HepG2 (cell line): ENCODE results near the gene BICRAL. TPM values are rescaled to one million over a fixed set of nuclear protein-coding genes. Genes with fewer than 3 reads are reported as not detected.

Source experiments
- ATAC-seq: fragments of 200-7000 bp; cut with Tn5 transposase; 3 replicates; pipeline ENCODE4 v1.9.1; 2020; ENCODE audit warnings: mild to moderate bottlenecking, moderate library complexity
- BruUV-seq: library from RNA; stranded (reverse); fragments of 400-500 nt; replicated peaks from 2 replicates; lab custom pipeline; 2021; lab: Mats Ljungman, UMichigan
- CTCF ChIA-PET: fragments of 300-600 bp; formaldehyde crosslinking; extraction: SDS; loops from one replicate; lab custom pipeline; 2021; ENCODE audit warnings: low total read pairs, inconsistent platforms, low intra/inter-chr PET ratio; lab: Yijun Ruan, JAX
- POLR2A ChIA-PET: fragments of 350-600 bp; sonication (Branson Sonifier 250); formaldehyde crosslinking; loops from one replicate; lab custom pipeline; 2020; ENCODE audit warnings: antibody characterized with exemption, inconsistent platforms; lab: Yijun Ruan, JAX
- DNase-seq: peaks from one replicate; pipeline ENCODE4 v3.0.0-alpha.2; 2015; ENCODE audit warnings: low spot score
- FAIRE-seq: peaks from 3 replicates; lab custom pipeline; 2011; peaks lifted over from hg19 to GRCh38; lab: Jason Lieb, UNC
- H2AFZ ChIP-seq: one replicate; pipeline ENCODE4 v1.6.1; 2011; ENCODE audit warnings: low read length, inconsistent platforms
- H3K27ac ChIP-seq: fragments of 300-600 bp; 3 replicates; pipeline ENCODE4 v1.8.0; 2011; ENCODE audit warnings: mixed run types, mild to moderate bottlenecking, mixed read lengths, low read length, inconsistent platforms; ENCODE audit not compliant: insufficient read depth; ENCODE audit errors: extremely low read length
- H3K27me3 ChIP-seq, 2 experiments: fragments of 200-600 bp in 1 of 2; 2 replicates in 1 of 2; 3 replicates in 1 of 2; pipeline versions ENCODE4 v1.6.0 to v1.8.0; 2011; ENCODE audit warnings: low read length in 2 of 2, mild to moderate bottlenecking in 2 of 2, moderate library complexity in 2 of 2, inconsistent platforms in 1 of 2; ENCODE audit not compliant: insufficient read depth in 2 of 2, control insufficient read depth in 1 of 2
- H3K36me3 ChIP-seq, 2 experiments: fragments of 200-600 bp in 1 of 2; replicated peaks in 1 of 2; 2 replicates in 1 of 2; 3 replicates in 1 of 2; pipeline versions ENCODE4 v1.5.1 to v1.8.0; 2011; ENCODE audit warnings: low read length in 2 of 2, inconsistent platforms in 1 of 2; ENCODE audit not compliant: insufficient read depth in 2 of 2, control insufficient read depth in 1 of 2
- H3K4me1 ChIP-seq: 2 replicates; pipeline ENCODE4 v1.5.1; 2012; ENCODE audit warnings: low read length, inconsistent platforms; ENCODE audit not compliant: insufficient read depth
- H3K4me2 ChIP-seq: 2 replicates; pipeline ENCODE4 v1.6.0; 2011; ENCODE audit warnings: low read depth, low read length, inconsistent platforms
- H3K4me3 ChIP-seq, 3 experiments: fragments of 200-600 bp in 1 of 3; sonication (generic), shearing (Covaris generic) in 1 of 3; replicated peaks in 1 of 3; 2 replicates each; pipeline ENCODE4 v1.5.1; 2011 to 2016; ENCODE audit warnings: low read length in 3 of 3, inconsistent platforms in 2 of 3, low read depth in 2 of 3, mild to moderate bottlenecking in 2 of 3, control low read depth in 1 of 3, mixed read lengths in 1 of 3; ENCODE audit not compliant: insufficient read depth in 1 of 3
- H3K79me2 ChIP-seq: one replicate; pipeline ENCODE4 v1.6.1; 2011; ENCODE audit warnings: low read length, inconsistent platforms; ENCODE audit not compliant: insufficient read depth
- H3K9ac ChIP-seq: 2 replicates; pipeline ENCODE4 v1.6.0; 2011; ENCODE audit warnings: mild to moderate bottlenecking, low read depth, low read length, inconsistent platforms; ENCODE audit not compliant: insufficient read depth
- H3K9me3 ChIP-seq: 2 replicates; pipeline ENCODE4 v1.5.1; 2012; ENCODE audit warnings: mild to moderate bottlenecking, low read length
- H4K20me1 ChIP-seq: 2 replicates; pipeline ENCODE4 v1.6.0; 2011; ENCODE audit warnings: inconsistent platforms, mild to moderate bottlenecking, low read length, moderate library complexity; ENCODE audit not compliant: insufficient read depth
- NFAT5 ChIP-seq: sonication (generic); formaldehyde crosslinking; IDR thresholded peaks from 2 replicates; pipeline ENCODE4 v1.4.0; 2020; ENCODE audit warnings: missing genetic modification reagents
- RBM22 ChIP-seq: fragments of 200-400 bp; formaldehyde crosslinking; optimal IDR thresholded peaks from 2 replicates; pipeline ENCODE3; 2017; ENCODE audit warnings: mild to moderate bottlenecking, low read length, moderate library complexity
- WGBS: methylation state at CpG from one replicate; pipeline ENCODE4 v1.1.6; 2017; ENCODE audit warnings: low lambda C conversion rate; 5-methylcytosine and 5-hydroxymethylcytosine counted together
- in situ Hi-C: cut with HindIII; loops from 2 replicates; pipeline ENCODE4 v1.10.0; 2017; ENCODE audit warnings: low pct_unique_long_range_greater_than_20kb; ENCODE audit not compliant: extremely low pct_ligation_motif_present
- intact Hi-C: fragments of 100-400 bp; cut with micrococcal nuclease; formaldehyde crosslinking; loops from one replicate; pipeline ENCODE4 v1.10.0; 2022; ENCODE audit not compliant: unreplicated experiment
- polyA plus RNA-seq, 8 experiments: library from polyadenylated mRNA; depleted of rRNA in 3 of 8; stranded (reverse) in 7 of 8; unstranded in 1 of 8; fragments of >200 nt; fragmentation: Illumina TruSeq in 4 of 8; extraction: Trizol in 4 of 8; gene quantifications; 2 replicates each; pipeline versions ENCODE4 v1.2.1 to v1.2.3, GENCODE V29; 2011 to 2016; ENCODE audit warnings: low read depth in 4 of 8, missing spikeins in 1 of 8, mixed read lengths in 1 of 8; ENCODE audit not compliant: insufficient read depth in 1 of 8
- total RNA-seq, 5 experiments: library from RNA; depleted of rRNA; stranded (reverse); fragments of >200 nt; fragmentation: Illumina TruSeq; extraction: Trizol; gene quantifications; 2 replicates each; pipeline ENCODE4 v1.2.3, GENCODE V29; 2016; ENCODE audit warnings: low read depth in 1 of 5

The BICRAL gene
- total and polyA plus RNA-seq, 2 of the 13 experiments (the other 11 are each of a cell fraction or from before 2014, with no cell fraction given) = 5.0 to 13.5 TPM

DNA sequence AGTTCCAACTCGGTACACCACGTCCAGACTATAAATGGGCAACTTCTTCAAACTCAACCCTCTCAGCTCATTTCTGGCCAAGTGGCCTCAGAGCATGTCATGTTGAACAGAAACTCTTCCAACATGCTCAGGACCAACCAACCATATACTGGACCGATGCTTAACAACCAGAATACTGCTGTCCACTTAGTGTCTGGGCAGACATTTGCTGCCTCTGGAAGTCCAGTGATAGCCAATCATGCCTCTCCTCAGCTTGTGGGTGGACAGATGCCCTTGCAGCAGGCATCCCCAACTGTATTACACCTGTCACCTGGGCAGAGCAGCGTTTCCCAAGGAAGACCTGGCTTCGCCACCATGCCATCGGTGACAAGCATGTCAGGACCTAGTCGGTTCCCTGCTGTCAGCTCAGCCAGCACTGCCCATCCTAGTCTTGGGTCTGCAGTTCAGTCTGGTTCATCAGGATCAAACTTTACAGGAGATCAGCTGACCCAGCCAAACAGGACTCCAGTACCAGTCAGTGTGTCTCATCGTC is 47.8 kb downstream of the BICRAL start:
- DNase-seq (no peak), ATAC-seq (no peak; the same call in 2 of the 3 replicates), FAIRE-seq (no peak)
- Histone ChIP-seq H3K36me3 (peaks cover 22 to 53% of the 10 kb centered on the region in 2 experiments), H3K4me1 (no peaks in the 10 kb centered on the region), H3K4me2 (no peak overlapping the region), H3K4me3 (no peak overlapping the region), H3K9me3 (no peaks in the 10 kb centered on the region), H4K20me1 (no peaks in the 10 kb centered on the region), H3K27me3 (no peaks in the 10 kb centered on the region), H3K79me2 (no peaks in the 10 kb centered on the region), H2AFZ (no peak overlapping the region), H3K27ac (no peak overlapping the region), H3K9ac (no peak overlapping the region)
- ChIA-PET CTCF (no interaction called here), POLR2A (no interaction called here)
- 92% methylated on average over 8 of the region's 8 CpGs for WGBS
- intact Hi-C loops = no loop called here
- in situ Hi-C loops = no loop called here
- TSS peak; percentile 70 for BruUV-seq
- TF ChIP-seq RBM22 = peak; percentile 66
- no peak for TF ChIP-seq NFAT5 (CRISPR knock-in tag)
